ENCODE results near the gene FOXP2.

DNA sequence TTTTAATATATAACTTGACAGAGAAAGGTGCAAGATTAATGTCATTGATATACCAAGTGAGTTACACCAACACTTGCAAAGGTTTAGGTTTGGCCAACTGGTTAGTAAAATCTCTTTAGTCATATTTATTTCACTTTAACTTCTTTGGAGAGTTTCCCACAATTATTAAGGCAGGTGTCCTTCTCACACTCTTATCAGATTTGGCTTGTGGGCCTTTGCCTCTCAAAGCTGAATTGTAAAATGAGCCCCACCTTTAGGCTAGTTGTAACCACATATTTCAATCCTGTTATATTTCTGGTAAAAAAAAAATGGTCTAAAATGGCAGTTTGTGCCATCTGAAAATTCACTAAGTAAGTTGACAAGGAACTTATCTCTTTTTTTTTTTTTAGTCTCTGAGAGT lies 26.6 kb upstream of the FOXP2 start:
- TF ChIP-seq, protein P1, sequence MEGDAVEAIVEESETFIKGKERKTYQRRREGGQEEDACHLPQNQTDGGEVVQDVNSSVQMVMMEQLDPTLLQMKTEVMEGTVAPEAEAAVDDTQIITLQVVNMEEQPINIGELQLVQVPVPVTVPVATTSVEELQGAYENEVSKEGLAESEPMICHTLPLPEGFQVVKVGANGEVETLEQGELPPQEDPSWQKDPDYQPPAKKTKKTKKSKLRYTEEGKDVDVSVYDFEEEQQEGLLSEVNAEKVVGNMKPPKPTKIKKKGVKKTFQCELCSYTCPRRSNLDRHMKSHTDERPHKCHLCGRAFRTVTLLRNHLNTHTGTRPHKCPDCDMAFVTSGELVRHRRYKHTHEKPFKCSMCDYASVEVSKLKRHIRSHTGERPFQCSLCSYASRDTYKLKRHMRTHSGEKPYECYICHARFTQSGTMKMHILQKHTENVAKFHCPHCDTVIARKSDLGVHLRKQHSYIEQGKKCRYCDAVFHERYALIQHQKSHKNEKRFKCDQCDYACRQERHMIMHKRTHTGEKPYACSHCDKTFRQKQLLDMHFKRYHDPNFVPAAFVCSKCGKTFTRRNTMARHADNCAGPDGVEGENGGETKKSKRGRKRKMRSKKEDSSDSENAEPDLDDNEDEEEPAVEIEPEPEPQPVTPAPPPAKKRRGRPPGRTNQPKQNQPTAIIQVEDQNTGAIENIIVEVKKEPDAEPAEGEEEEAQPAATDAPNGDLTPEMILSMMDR (conservative IDR thresholded peaks at IDR 0.05; ENCODE audit: low read length), result no peak
- TF ChIP-seq EZH2phosphoT487 (IDR thresholded peaks at IDR 0.05; ENCODE audit: borderline replicate concordance, low read depth, low read length), result no peak

Data from OCI-LY7 (cell line).